ENCODE data around the gene ZBTB47.

The ZBTB47 gene

DNA sequence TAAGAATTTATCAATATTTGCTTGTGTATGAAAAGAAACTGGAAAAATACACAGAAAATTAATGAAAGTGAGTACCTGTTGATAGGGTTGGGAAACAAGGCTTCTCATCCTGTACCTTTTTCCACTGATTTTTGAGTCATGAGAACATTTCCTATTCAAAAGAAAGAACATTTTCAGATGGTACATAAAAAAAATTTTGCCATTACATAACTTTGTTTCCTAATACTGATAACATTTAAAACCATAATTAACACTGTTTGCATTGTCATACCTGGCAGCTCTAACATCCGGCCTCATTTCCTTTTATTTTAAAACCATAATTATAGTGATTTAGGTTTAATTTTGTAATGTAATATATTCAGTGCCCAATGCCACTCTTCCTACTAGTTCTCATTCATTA lies 41.3 kb upstream of the ZBTB47 start:
- Histone ChIP-seq H3K27ac (ENCODE audit: low read length) (no peak overlapping the region), H4K20me1 (ENCODE audit: insufficient read depth, low read length) (peaks cover 57% of the 10 kb centered on the region), H3K4me2 (ENCODE audit: low read length) (no peak overlapping the region)

DNA sequence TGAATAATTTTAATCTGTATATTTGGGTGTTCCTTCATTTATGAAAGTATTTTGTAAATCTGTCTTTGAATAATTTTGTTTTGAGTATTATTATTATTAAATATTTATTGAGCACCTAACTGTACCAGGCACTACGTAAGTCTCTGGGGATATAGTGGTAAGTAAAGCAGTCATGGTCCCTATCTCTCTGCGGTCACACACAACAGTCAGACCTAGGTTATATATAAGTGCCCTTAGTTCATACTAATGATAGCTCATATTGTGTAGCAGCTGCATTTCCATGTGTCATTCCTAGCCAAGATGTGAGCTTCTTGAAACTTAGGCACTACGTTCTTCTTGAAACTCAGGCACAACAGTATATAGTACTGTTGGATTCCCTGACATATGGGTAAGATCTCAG lies 40.6 kb upstream of the ZBTB47 start:
- Histone ChIP-seq H2AFZ (ENCODE audit: low read depth, low read length) (no peak overlapping the region), H3K9me3 (ENCODE audit: insufficient read depth, low read length) (no peaks in the 10 kb centered on the region), H3K79me2 (ENCODE audit: low read length) (peaks cover 89% of the 10 kb centered on the region), H3K4me1 (ENCODE audit: low read length) (no peaks in the 10 kb centered on the region), H3K4me2 (ENCODE audit: low read length) (no peak overlapping the region), H4K20me1 (ENCODE audit: insufficient read depth, low read length) (peaks cover 55% of the 10 kb centered on the region), H3K27me3 (ENCODE audit: low read depth, low read length) (no peaks in the 10 kb centered on the region), H3K36me3 (replicated peaks; ENCODE audit: low read depth, low read length) (peaks cover 6% of the 10 kb centered on the region), H3K4me3 (ENCODE audit: low read length) (no peak overlapping the region), H3K9ac (ENCODE audit: low read length) (no peak overlapping the region), H3K27ac (ENCODE audit: low read length) (no peak overlapping the region)
- no peak for TF ChIP-seq EZH2phosphoT487 (IDR thresholded peaks at IDR 0.05; ENCODE audit: low read depth)
- TF ChIP-seq, protein P1, sequence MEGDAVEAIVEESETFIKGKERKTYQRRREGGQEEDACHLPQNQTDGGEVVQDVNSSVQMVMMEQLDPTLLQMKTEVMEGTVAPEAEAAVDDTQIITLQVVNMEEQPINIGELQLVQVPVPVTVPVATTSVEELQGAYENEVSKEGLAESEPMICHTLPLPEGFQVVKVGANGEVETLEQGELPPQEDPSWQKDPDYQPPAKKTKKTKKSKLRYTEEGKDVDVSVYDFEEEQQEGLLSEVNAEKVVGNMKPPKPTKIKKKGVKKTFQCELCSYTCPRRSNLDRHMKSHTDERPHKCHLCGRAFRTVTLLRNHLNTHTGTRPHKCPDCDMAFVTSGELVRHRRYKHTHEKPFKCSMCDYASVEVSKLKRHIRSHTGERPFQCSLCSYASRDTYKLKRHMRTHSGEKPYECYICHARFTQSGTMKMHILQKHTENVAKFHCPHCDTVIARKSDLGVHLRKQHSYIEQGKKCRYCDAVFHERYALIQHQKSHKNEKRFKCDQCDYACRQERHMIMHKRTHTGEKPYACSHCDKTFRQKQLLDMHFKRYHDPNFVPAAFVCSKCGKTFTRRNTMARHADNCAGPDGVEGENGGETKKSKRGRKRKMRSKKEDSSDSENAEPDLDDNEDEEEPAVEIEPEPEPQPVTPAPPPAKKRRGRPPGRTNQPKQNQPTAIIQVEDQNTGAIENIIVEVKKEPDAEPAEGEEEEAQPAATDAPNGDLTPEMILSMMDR (IDR thresholded peaks at IDR 0.05; ENCODE audit: low read depth, low read length), result no peak

More for the DNA sequence above, 41.3 kb upstream of the ZBTB47 start:
- H3K27me3 ChIP-seq (ENCODE audit: low read depth, low read length), result no peaks in the 10 kb centered on the region
- H3K4me1 ChIP-seq (ENCODE audit: low read length), result no peaks in the 10 kb centered on the region
- no peak overlapping the region for H2AFZ ChIP-seq (ENCODE audit: low read depth, low read length)
- peaks cover 11% of the 10 kb centered on the region for H3K36me3 ChIP-seq (replicated peaks; ENCODE audit: low read depth, low read length)
- H3K79me2 ChIP-seq (ENCODE audit: low read length), result peaks cover 95% of the 10 kb centered on the region
- no peaks in the 10 kb centered on the region for H3K9me3 ChIP-seq (ENCODE audit: insufficient read depth, low read length)
- no peak overlapping the region for H3K9ac ChIP-seq (ENCODE audit: low read length)
- no peak overlapping the region for H3K4me3 ChIP-seq (ENCODE audit: low read length)
- TF ChIP-seq, protein P1 (IDR thresholded peaks at IDR 0.05; ENCODE audit: low read depth, low read length), result no peak
- no peak for TF ChIP-seq EZH2phosphoT487 (IDR thresholded peaks at IDR 0.05; ENCODE audit: low read depth)

DNA sequence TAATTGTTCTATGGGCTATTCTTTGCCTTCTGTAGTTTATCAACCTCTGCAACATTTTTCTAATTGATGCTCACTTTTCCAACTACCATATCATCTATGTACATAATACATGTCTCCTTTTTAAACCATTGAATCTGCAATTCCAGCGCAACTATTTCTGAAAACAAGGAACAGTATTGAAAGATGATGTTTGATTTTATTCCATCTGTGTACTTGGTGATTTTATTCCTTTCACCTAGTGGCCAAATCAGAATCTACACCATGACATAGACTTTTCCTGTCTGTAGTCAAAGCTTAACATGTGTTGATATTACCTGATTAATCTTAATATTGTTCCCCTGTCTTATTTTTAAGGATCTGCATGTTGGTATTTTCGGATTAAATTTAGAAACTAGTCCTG lies 40.0 kb upstream of the ZBTB47 start:
- H3K36me3 ChIP-seq (replicated peaks; ENCODE audit: low read depth, low read length), result peaks cover 2% of the 10 kb centered on the region
- peaks cover 50% of the 10 kb centered on the region for H4K20me1 ChIP-seq (ENCODE audit: insufficient read depth, low read length)
- no peak overlapping the region for H2AFZ ChIP-seq (ENCODE audit: low read depth, low read length)
- no peak for TF ChIP-seq EZH2phosphoT487 (IDR thresholded peaks at IDR 0.05; ENCODE audit: low read depth)
- TF ChIP-seq, protein P1 (IDR thresholded peaks at IDR 0.05; ENCODE audit: low read depth, low read length), result peak; percentile 61
- H3K9me3 ChIP-seq (ENCODE audit: insufficient read depth, low read length), result no peaks in the 10 kb centered on the region
- H3K4me3 ChIP-seq (ENCODE audit: low read length), result no peak overlapping the region
- H3K4me1 ChIP-seq (ENCODE audit: low read length), result no peaks in the 10 kb centered on the region
- no peak overlapping the region for H3K27ac ChIP-seq (ENCODE audit: low read length)
- H3K27me3 ChIP-seq (ENCODE audit: low read depth, low read length), result no peaks in the 10 kb centered on the region
- H3K79me2 ChIP-seq (ENCODE audit: low read length), result peaks cover 84% of the 10 kb centered on the region
- H3K9ac ChIP-seq (ENCODE audit: low read length), result no peak overlapping the region
- no peak overlapping the region for H3K4me2 ChIP-seq (ENCODE audit: low read length)

DNA sequence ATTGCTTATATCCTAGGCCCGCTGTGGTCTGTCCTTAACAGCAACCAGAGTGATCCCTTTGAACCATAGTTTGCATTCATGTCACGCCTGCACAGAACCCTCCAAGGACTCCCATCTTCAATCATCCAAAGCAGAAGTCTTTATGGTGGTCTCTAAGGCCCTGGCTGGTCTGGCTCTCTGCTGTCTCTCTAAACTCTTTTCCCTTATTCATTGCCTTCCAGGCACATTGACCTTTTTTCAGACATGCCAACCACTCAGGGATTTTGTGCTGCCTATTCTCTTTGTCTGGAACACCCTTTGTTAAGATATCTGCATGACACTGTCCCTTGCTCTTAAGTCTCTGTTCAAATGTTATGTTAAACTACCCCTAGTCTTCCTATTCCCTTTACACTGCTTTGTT lies 21.9 kb upstream of the ZBTB47 start:
- H4K20me1 ChIP-seq (ENCODE audit: insufficient read depth, low read length), result peaks cover 35% of the 10 kb centered on the region; the same call in 1 of the 2 replicates
- H3K79me2 ChIP-seq (ENCODE audit: low read length), result no peaks in the 10 kb centered on the region
- TF ChIP-seq EZH2phosphoT487 (IDR thresholded peaks at IDR 0.05; ENCODE audit: low read depth), result no peak
- TF ChIP-seq, protein P1 (IDR thresholded peaks at IDR 0.05; ENCODE audit: low read depth, low read length), result no peak
- no peak overlapping the region for H3K4me2 ChIP-seq (ENCODE audit: low read length)
- H3K4me3 ChIP-seq (ENCODE audit: low read length), result no peak overlapping the region
- no peaks in the 10 kb centered on the region for H3K9me3 ChIP-seq (ENCODE audit: insufficient read depth, low read length)
- no peaks in the 10 kb centered on the region for H3K27me3 ChIP-seq (ENCODE audit: low read depth, low read length)
- H2AFZ ChIP-seq (ENCODE audit: low read depth, low read length), result no peak overlapping the region
- H3K36me3 ChIP-seq (replicated peaks; ENCODE audit: low read depth, low read length), result peaks cover 61% of the 10 kb centered on the region
- no peak overlapping the region for H3K27ac ChIP-seq (ENCODE audit: low read length)
- H3K9ac ChIP-seq (ENCODE audit: low read length), result no peak overlapping the region
- H3K4me1 ChIP-seq (ENCODE audit: low read length), result peaks cover 28% of the 10 kb centered on the region

Data from OCI-LY3 (cell line).